ENCODE results near the gene TACR2. TPM values are rescaled to one million over a fixed set of nuclear protein-coding genes. Genes with fewer than 3 reads are reported as not detected.

Gene TACR2
- total RNA-seq (2022; extraction: Qiagen RNA extraction; ENCODE audit: low read depth) = 0.07 to 0.19 TPM (median 0.16 TPM) in 5 replicates

DNA sequence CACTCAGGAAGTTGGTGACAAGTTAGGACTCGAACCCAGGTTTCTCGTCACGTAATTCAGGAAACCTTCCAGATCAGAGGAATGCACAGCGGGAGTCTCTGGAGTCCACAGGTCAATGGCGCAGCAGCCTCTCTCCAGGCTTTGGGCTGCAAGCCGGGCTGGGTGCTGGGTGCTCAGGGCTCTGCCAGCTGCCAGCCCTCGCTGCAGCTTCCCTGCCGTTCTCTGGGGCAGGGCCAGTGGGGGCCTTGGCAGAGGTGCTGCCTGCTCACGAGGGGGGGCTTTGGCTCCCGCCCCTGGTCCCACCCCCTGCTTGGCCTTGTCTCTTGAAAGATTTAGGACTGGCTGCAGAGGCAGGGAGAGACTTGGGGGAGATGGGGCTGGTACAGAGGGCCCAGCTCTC is at the start of gene TACR2:
TACR2 (minus strand) TSS at position 224 of the 400 bp plus-strand sequence. CDS start 595 bp downstream, outside the sequence.

DNA sequence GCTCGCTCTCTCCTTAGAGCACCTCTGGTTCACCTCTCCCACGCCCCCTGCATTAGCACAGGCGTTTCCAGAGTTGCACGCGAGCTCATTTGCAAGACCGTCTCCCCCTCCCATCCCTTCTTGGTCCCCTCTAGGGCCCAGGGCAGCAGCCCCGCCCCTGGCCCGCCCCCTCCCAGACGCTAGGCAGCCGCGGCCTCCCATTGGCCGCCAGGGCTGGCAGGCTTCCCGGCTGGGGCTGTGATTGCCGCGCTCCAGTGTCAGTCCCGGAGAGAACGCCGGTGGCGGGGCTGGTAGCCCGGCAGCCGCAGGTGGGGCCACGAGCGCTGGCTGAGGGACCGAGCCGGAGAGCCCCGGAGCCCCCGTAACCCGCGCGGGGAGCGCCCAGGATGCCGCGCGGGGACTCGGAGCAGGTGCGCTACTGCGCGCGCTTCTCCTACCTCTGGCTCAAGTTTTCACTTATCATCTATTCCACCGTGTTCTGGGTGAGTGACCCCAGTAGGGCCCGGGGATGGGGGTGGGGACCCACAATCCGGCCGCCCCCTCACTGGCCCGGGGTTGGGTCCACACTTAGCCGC is 34.6 kb upstream of the TACR2 start, which contains the start of gene TSPAN15:
TSPAN15 (plus strand) TSS at position 257 of the 575 bp plus-strand sequence; CDS start at position 387, 130 bp downstream.

Other genes starting within 250 kb of the TACR2 start
- 34.9 to 49.1 TPM (median 37.8 TPM) in 5 replicates for gene SUPV3L1, start 236.7 kb downstream of the TACR2 start, total RNA-seq (2022; extraction: Qiagen RNA extraction; ENCODE audit: low read depth)
- gene HKDC1, start 196.6 kb downstream of the TACR2 start, total RNA-seq (2022; extraction: Qiagen RNA extraction; ENCODE audit: low read depth) = 15.2 to 21.3 TPM (median 17.1 TPM) in 5 replicates
- 31.3 to 39.1 TPM (median 37.1 TPM) in 5 replicates for gene HK1, start 138.4 kb downstream of the TACR2 start, total RNA-seq (2022; extraction: Qiagen RNA extraction; ENCODE audit: low read depth)
- 87.7 to 112 TPM (median 109 TPM) in 5 replicates for gene TSPAN15, start 34.5 kb upstream of the TACR2 start, total RNA-seq (2022; extraction: Qiagen RNA extraction; ENCODE audit: low read depth)
- gene NEUROG3, start 156.5 kb upstream of the TACR2 start, total RNA-seq (2022; extraction: Qiagen RNA extraction; ENCODE audit: low read depth) = not detected in 5 replicates
- 13.9 to 20.5 TPM (median 18.8 TPM) in 5 replicates for gene FAM241B, start 213.3 kb upstream of the TACR2 start, total RNA-seq (2022; extraction: Qiagen RNA extraction; ENCODE audit: low read depth)